Measurements from ENCODE around the gene FKBP15. TPM values are rescaled to one million over a fixed set of nuclear protein-coding genes. Genes with fewer than 3 reads are reported as not detected.
"Not testable (repeated sequence)": the region's sequence is repeated elsewhere in the genome, so short reads cannot be mapped to it uniquely, and the experiment has no call there.

Gene FKBP15
- total RNA-seq, 1 donor from 2014 or later, result 30.0 TPM

DNA sequence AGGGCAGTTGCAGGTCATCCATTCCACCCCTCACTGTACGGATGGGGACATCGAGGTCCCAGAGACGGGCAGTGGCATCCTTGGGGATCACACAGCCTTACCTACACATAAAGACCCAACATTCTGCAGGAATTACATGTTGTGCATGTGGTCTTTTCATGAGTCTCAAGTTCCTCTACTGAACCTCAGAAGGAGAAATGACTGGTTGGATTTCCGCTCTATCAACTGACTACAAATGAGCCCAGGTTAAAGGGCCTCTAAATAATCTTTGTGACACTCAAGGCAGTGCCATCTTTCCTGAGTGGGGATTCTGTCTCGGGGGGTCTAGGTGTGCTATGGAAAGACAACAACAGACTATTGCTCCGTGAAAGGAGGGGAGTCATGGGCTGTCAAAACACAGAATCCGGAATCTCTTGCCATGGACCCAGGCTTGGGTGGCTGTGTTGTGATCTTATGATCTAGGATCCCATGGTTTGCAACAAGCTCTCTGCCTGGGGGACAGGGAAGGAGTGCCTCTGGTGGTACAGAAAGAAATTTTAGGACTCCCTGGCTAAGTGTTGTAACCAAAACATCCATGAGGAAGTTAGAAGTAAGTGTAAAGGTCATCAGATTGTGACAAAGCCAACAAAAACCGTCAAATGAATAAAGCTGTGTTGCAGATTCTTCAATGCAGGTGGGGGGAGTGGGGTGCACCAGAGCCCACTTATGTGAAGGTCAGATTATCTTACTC, 72.1 kb downstream of the FKBP15 start:
- no peak for TF ChIP-seq CTCF (IDR thresholded peaks at IDR 0.05; ENCODE audit: unreplicated experiment)
- H3K27ac Mint-ChIP-seq, result no peak overlapping the region
- peaks cover 21% of the 10 kb centered on the region for H3K4me1 Mint-ChIP-seq
- peaks cover 10% of the 10 kb centered on the region for H3K27me3 Mint-ChIP-seq (ENCODE audit: low read depth)
- no peaks in the 10 kb centered on the region for H3K36me3 Mint-ChIP-seq
- H3K4me3 Mint-ChIP-seq, result no peak overlapping the region
- no peak for DNase-seq (ENCODE audit: low spot score in 2 of 2, unreplicated experiment in 2 of 2)
- H3K9me3 Mint-ChIP-seq, result no peaks in the 10 kb centered on the region

GRCh38 chr9:113148372-113148705, 72.7 kb downstream of the FKBP15 start:
- Mint-ChIP-seq H3K36me3 (no peaks in the 10 kb centered on the region), H3K4me1 (peaks cover 20% of the 10 kb centered on the region), H3K9me3 (no peaks in the 10 kb centered on the region), H3K27ac (no peak overlapping the region), H3K4me3 (no peak overlapping the region), H3K27me3 (ENCODE audit: low read depth) (peaks cover 10% of the 10 kb centered on the region)
- DNase-seq (ENCODE audit: low spot score in 2 of 2, unreplicated experiment in 2 of 2), result no peak
- no peak for TF ChIP-seq CTCF (IDR thresholded peaks at IDR 0.05; ENCODE audit: unreplicated experiment)

DNA sequence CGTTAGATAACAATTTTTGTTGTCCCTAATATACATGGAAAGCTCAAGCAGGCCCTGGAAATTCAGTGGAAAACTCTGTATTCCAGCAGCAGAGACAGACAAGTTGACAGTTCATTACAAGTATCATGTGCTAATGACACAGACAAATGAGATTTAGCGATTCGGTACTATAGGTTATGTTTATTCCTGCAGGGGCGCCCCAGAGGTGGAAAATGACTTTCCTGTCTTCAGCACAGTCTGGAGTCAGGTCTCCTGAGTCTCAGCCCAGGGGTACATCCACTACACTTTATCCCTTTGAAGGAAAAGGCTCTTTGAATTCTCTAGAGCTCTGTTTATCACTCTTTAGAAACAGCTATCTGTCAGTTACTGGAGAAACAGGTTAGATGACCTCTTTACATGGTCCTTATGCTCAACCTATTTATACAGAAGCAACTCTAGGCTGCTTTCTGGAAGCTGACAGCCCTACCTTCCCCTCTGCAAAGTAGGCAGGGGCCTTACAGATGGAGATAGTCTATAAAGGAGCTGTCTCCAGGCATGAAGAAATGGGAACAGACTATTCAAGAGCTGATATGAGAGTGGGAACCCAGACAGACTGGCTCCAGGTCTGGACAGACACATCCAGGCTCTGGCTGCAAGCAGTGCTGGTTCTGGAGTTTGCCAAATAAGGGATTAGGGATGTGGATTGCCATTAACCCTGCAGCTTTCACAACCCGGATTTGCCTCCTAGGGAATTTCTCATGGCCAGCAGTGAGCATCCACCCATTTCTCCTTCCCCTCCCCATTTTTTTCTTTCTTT, 77.4 kb downstream of the FKBP15 start:
- Mint-ChIP-seq H3K4me3 (no peak overlapping the region), H3K4me1 (no peaks in the 10 kb centered on the region), H3K27ac (no peak overlapping the region), H3K36me3 (no peaks in the 10 kb centered on the region), H3K27me3 (ENCODE audit: low read depth) (peaks cover 9% of the 10 kb centered on the region), H3K9me3 (peaks cover 22% of the 10 kb centered on the region)
- DNase-seq (ENCODE audit: low spot score in 2 of 2, unreplicated experiment in 2 of 2), result no peak
- no peak for TF ChIP-seq CTCF (IDR thresholded peaks at IDR 0.05; ENCODE audit: unreplicated experiment)

DNA sequence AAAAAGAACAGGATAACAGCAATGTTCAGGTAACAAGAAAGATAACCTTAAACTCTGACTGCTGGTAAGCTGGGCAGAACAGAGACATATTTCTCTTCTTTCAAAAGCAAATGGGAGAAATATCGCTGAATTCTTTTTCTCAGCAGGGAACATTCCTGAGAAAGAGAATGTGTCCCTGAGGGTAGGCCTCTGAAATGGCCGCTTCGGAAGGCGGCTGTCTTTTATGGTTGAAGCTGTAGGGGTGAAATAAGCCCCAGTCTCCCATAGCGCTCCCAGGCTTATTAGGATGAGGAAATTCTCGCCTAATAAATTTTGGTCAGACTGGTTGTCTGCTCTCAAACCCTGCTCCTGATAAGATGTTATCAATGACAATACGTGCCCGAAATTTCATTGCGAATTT, 80.2 kb downstream of the FKBP15 start:
- not testable (repeated sequence) for DNase-seq (ENCODE audit: low spot score in 2 of 2, unreplicated experiment in 2 of 2); H3K36me3 Mint-ChIP-seq; H3K4me1 Mint-ChIP-seq; H3K4me3 Mint-ChIP-seq; H3K27ac Mint-ChIP-seq
- peaks cover 14% of the 10 kb centered on the region for H3K27me3 Mint-ChIP-seq (ENCODE audit: low read depth)
- H3K9me3 Mint-ChIP-seq, result peaks cover 22% of the 10 kb centered on the region

DNA sequence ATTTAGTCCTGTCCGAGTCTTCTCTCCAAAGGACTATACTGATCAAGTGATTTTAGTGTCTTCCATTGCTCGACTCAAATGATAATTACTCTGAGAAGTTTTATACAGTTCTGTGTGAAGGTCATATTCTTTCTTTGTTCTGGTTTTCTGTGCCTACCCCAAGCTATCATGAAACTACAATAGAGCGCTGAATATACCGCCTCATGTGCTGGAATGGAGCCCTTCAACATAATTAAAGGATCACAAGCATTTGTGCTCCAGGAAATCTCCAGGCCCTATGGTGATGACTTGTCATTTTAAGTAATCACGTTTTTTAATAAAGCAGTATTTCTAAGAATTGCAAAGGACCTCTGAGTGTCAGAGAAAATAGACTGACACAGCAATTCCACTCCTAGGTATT, 81.1 kb downstream of the FKBP15 start:
- no peak for TF ChIP-seq CTCF (IDR thresholded peaks at IDR 0.05; ENCODE audit: unreplicated experiment)
- Mint-ChIP-seq H3K4me1 (no peaks in the 10 kb centered on the region), H3K36me3 (no peaks in the 10 kb centered on the region), H3K9me3 (peaks cover 22% of the 10 kb centered on the region), H3K27ac (no peak overlapping the region), H3K4me3 (no peak overlapping the region), H3K27me3 (ENCODE audit: low read depth) (peaks cover 11% of the 10 kb centered on the region)
- DNase-seq (ENCODE audit: low spot score in 2 of 2, unreplicated experiment in 2 of 2), result no peak

DNA sequence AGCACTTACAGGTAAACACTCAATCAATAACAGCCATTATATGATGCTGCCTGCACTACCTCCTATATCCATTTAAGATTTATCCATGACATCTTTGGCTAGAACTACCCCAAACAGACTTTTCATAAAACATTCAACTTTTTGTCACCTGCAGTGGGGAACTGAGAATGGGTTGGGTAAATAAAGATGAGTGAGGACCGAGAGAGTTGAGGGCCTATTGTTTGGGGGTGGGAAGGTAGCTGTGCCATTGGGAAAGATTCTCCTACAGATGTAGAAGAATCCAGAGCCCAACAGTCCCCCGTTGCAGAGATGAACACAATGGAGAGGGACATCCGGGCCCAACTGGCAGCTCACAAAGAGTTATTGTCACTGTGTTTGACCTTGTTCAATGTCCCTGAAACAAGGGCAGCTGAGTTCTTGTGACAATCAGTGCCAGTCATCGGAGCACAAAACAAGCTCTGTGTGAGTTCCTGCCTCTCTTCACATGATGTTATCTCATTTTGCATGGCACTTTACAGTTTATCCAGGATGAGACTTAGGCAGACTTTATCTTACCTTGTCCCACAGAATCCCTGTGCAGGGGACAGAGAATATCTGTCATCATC, 81.8 kb downstream of the FKBP15 start:
- Mint-ChIP-seq H3K36me3 (no peaks in the 10 kb centered on the region), H3K9me3 (peaks cover 22% of the 10 kb centered on the region), H3K27ac (no peak overlapping the region), H3K27me3 (ENCODE audit: low read depth) (peaks cover 11% of the 10 kb centered on the region), H3K4me1 (no peaks in the 10 kb centered on the region), H3K4me3 (no peak overlapping the region)
- TF ChIP-seq CTCF (IDR thresholded peaks at IDR 0.05; ENCODE audit: unreplicated experiment), result no peak
- DNase-seq (ENCODE audit: low spot score in 2 of 2, unreplicated experiment in 2 of 2), result no peak
